ENCODE measurements around the gene PTPN2.
"Not testable (repeated sequence)": the region's sequence is repeated elsewhere in the genome, so short reads cannot be mapped to it uniquely, and the experiment has no call there.

The PTPN2 gene

GRCh38 chr18:12890964-12891363 is 6.9 kb upstream of the PTPN2 start:
- no peak for DNase-seq

- no peak for DNase-seq
Measured at GRCh38 chr18:12886498-12887126, 2.6 kb upstream of the PTPN2 start.

GRCh38 chr18:12885500-12885899 is 1.5 kb upstream of the PTPN2 start:
- DNase-seq: no peak

- DNase-seq: no peak
Measured at GRCh38 chr18:12884406-12885323, 628 bp upstream of the PTPN2 start.

GRCh38 chr18:12883372-12883683 is 709 bp downstream of the PTPN2 start:
- no peak for DNase-seq

- no peak for DNase-seq
Measured at GRCh38 chr18:12882453-12883371, 1.3 kb downstream of the PTPN2 start.

- DNase-seq: no peak
Measured at GRCh38 chr18:12880541-12880910, 3.5 kb downstream of the PTPN2 start.

GRCh38 chr18:12879840-12880540 is 4.0 kb downstream of the PTPN2 start:
- no peak for DNase-seq

GRCh38 chr18:12874992-12875391 is 9.0 kb downstream of the PTPN2 start:
- DNase-seq: not testable (repeated sequence)

- not testable (repeated sequence) for DNase-seq
Measured at GRCh38 chr18:12873961-12874567, 10.0 kb downstream of the PTPN2 start.

- DNase-seq: no peak
Measured at GRCh38 chr18:12872408-12872807, 11.6 kb downstream of the PTPN2 start.

- no peak for DNase-seq
Measured at GRCh38 chr18:12868576-12868975, 15.5 kb downstream of the PTPN2 start.

- DNase-seq: no peak
Measured at GRCh38 chr18:12867441-12868123, 16.5 kb downstream of the PTPN2 start.

GRCh38 chr18:12863687-12864216 is 20.3 kb downstream of the PTPN2 start:
- DNase-seq: no peak

GRCh38 chr18:12862874-12863482 is 21.1 kb downstream of the PTPN2 start:
- DNase-seq: no peak

- no peak for DNase-seq
Measured at GRCh38 chr18:12862467-12862866, 21.6 kb downstream of the PTPN2 start.

GRCh38 chr18:12861637-12862036 is 22.4 kb downstream of the PTPN2 start:
- DNase-seq: no peak

GRCh38 chr18:12860530-12860929 is 23.5 kb downstream of the PTPN2 start:
- DNase-seq: no peak

GRCh38 chr18:12858991-12859390 is 25.0 kb downstream of the PTPN2 start:
- DNase-seq: no peak

GRCh38 chr18:12857991-12858544 is 26.0 kb downstream of the PTPN2 start:
- no peak for DNase-seq

Measured in NCI-H1930 (cell line).